ENCODE measurements around the gene ZNF814. TPM values are rescaled to one million over a fixed set of nuclear protein-coding genes. Genes with fewer than 3 reads are reported as not detected.

ZNF814 gene
- total RNA-seq, 1 experiment from 2014 or later = 3.1 TPM

GRCh38 chr19:57807541-57807940, 81.3 kb downstream of the ZNF814 start:
- no peak overlapping the region for H3K4me3 Mint-ChIP-seq (ENCODE audit: unreplicated experiment)
- peaks cover 63% of the 10 kb centered on the region for H3K36me3 Mint-ChIP-seq (ENCODE audit: insufficient read depth, unreplicated experiment)
- no peaks in the 10 kb centered on the region for H3K9me3 Mint-ChIP-seq (ENCODE audit: unreplicated experiment)
- H3K27ac Mint-ChIP-seq (ENCODE audit: low read depth, unreplicated experiment) = no peak overlapping the region
- peaks cover 19% of the 10 kb centered on the region for H3K4me1 Mint-ChIP-seq (ENCODE audit: insufficient read depth, unreplicated experiment)
- DNase-seq (ENCODE audit: unreplicated experiment) = no peak
- ChIA-PET POLR2A (interaction anchor here (1.3 kb wide), 1 partner anchor 13 kb away, joined by 3 read pairs; no protein-coding TSS in a partner anchor), CTCF (no interaction called here)
- BruUV-seq (replicated peaks) = no TSS peak
- intact Hi-C loops (cut with micrococcal nuclease) = no loop called here
- H3K27me3 Mint-ChIP-seq (ENCODE audit: insufficient read depth, unreplicated experiment) = no peaks in the 10 kb centered on the region
- no peak for TF ChIP-seq CTCF (IDR thresholded peaks at IDR 0.05; ENCODE audit: unreplicated experiment)

- ChIA-PET POLR2A (interaction anchor here (0.6 to 8.0 kb wide), 10 partner anchors 9 to 477 kb away, joined by 3 to 65 read pairs (median 4); partner anchors contain the start of genes ZNF551, ZNF552, ZNF586 and ZNF776), CTCF (interaction anchor here (0.7 kb wide), 1 partner anchor 10 kb away, joined by 3 read pairs; no protein-coding TSS in a partner anchor)
- H3K27me3 Mint-ChIP-seq (ENCODE audit: insufficient read depth, unreplicated experiment) = no peaks in the 10 kb centered on the region
- no peaks in the 10 kb centered on the region for H3K9me3 Mint-ChIP-seq (ENCODE audit: unreplicated experiment)
- H3K27ac Mint-ChIP-seq (ENCODE audit: low read depth, unreplicated experiment) = peak overlapping the region; percentile 94
- H3K4me1 Mint-ChIP-seq (ENCODE audit: insufficient read depth, unreplicated experiment) = peaks cover 42% of the 10 kb centered on the region
- intact Hi-C loops (cut with micrococcal nuclease) = loop anchor here (1.0 kb wide), 1 partner anchor 16 kb away; no protein-coding TSS in a partner anchor
- peaks cover 46% of the 10 kb centered on the region for H3K36me3 Mint-ChIP-seq (ENCODE audit: insufficient read depth, unreplicated experiment)
- TF ChIP-seq CTCF (IDR thresholded peaks at IDR 0.05; ENCODE audit: unreplicated experiment) = no peak
- DNase-seq (ENCODE audit: unreplicated experiment) = peak; percentile 62
- H3K4me3 Mint-ChIP-seq (ENCODE audit: unreplicated experiment) = peak overlapping the region; percentile 82
- no TSS peak for BruUV-seq (replicated peaks)
Measured at GRCh38 chr19:57803594-57804325, 85.1 kb downstream of the ZNF814 start.

- Mint-ChIP-seq H3K4me3 (ENCODE audit: unreplicated experiment) (peak overlapping the region; percentile 82), H3K27me3 (ENCODE audit: insufficient read depth, unreplicated experiment) (no peaks in the 10 kb centered on the region), H3K27ac (ENCODE audit: low read depth, unreplicated experiment) (peak overlapping the region; percentile 94), H3K9me3 (ENCODE audit: unreplicated experiment) (no peaks in the 10 kb centered on the region), H3K4me1 (ENCODE audit: insufficient read depth, unreplicated experiment) (peaks cover 42% of the 10 kb centered on the region), H3K36me3 (ENCODE audit: insufficient read depth, unreplicated experiment) (peaks cover 41% of the 10 kb centered on the region)
- TF ChIP-seq CTCF (IDR thresholded peaks at IDR 0.05; ENCODE audit: unreplicated experiment) = no peak
- intact Hi-C loops (cut with micrococcal nuclease) = no loop called here
- no peak for DNase-seq (ENCODE audit: unreplicated experiment)
- CTCF ChIA-PET = no interaction called here
- BruUV-seq (replicated peaks) = no TSS peak
- POLR2A ChIA-PET = interaction anchor here (0.7 to 8.0 kb wide), 6 partner anchors 10 to 121 kb away, joined by 3 to 65 read pairs (median 4); partner anchors contain the start of genes ZNF551, ZNF552, ZNF586 and ZNF776
Measured at GRCh38 chr19:57803265-57803593, 85.6 kb downstream of the ZNF814 start.

GRCh38 chr19:57802269-57802668, 86.6 kb downstream of the ZNF814 start:
- peaks cover 31% of the 10 kb centered on the region for H3K36me3 Mint-ChIP-seq (ENCODE audit: insufficient read depth, unreplicated experiment)
- intact Hi-C loops (cut with micrococcal nuclease) = no loop called here
- BruUV-seq (replicated peaks) = no TSS peak

More at GRCh38 chr19:57802269-57802668, 86.6 kb downstream of the ZNF814 start:
- no peaks in the 10 kb centered on the region for H3K9me3 Mint-ChIP-seq (ENCODE audit: unreplicated experiment)
- H3K27me3 Mint-ChIP-seq (ENCODE audit: insufficient read depth, unreplicated experiment) = no peaks in the 10 kb centered on the region
- DNase-seq (ENCODE audit: unreplicated experiment) = no peak
- H3K4me3 Mint-ChIP-seq (ENCODE audit: unreplicated experiment) = no peak overlapping the region
- peaks cover 42% of the 10 kb centered on the region for H3K4me1 Mint-ChIP-seq (ENCODE audit: insufficient read depth, unreplicated experiment)
- POLR2A ChIA-PET = interaction anchor here (0.6 to 8.0 kb wide), 5 partner anchors 12 to 459 kb away, joined by 3 to 65 read pairs (median 5); partner anchors contain the start of genes ZNF551, ZNF552 and ZNF776
- CTCF ChIA-PET = interaction anchor here (0.6 kb wide), 1 partner anchor 66 kb away, joined by 3 read pairs; no protein-coding TSS in a partner anchor
- no peak for TF ChIP-seq CTCF (IDR thresholded peaks at IDR 0.05; ENCODE audit: unreplicated experiment)
- H3K27ac Mint-ChIP-seq (ENCODE audit: low read depth, unreplicated experiment) = peak overlapping the region; percentile 39

Measured in MCF 10A (cell line).